Renal pelvis (tissue), 4 donors: ENCODE data around the gene IPO11. TPM values are rescaled to one million over a fixed set of nuclear protein-coding genes. Genes with fewer than 3 reads are reported as not detected.
"Not testable (repeated sequence)": the region's sequence is repeated elsewhere in the genome, so short reads cannot be mapped to it uniquely, and the experiment has no call there.

Experiments used
- DNase-seq: peaks from one replicate; pipeline ENCODE4 v3.0.0-alpha.2; 2013
- polyA plus RNA-seq, 3 donors: library from polyadenylated mRNA; unstranded; fragments of 120-200 nt; gene quantifications; one replicate each; pipeline ENCODE4 v1.2.1, GENCODE V29; 2013; ENCODE audit not compliant: insufficient read length in 3 of 3

Gene IPO11
- polyA plus RNA-seq, 3 donors: 34.2 to 35.4 (median 34.9) TPM

DNA sequence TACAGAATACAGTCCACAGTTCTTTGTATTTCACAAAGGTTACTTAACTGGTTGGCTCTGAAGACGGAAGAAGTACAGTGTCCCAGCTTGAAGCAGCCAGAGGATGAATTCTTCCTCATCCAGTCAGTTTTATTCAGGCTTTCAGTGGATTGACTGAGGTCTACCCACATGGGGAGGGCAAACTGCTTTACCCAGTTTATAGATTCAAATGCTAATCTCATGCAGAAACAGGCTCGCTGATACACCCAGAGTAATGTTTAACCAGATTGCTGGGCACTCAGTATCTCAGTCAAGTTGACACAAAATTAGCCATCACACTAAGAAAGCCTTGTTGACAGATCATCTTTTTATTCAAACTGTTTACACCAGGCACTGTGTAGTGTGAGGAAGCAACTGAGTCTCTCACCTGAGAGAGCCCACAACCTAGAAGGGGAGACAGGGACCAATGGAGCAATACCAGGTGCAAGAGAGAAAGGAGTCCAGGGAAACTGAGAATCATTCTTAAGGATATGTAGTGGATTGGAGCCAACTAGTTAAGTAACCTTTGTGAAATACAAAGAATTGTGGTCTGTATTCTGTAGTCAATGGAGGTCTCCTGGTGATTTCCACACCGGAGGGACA is 181.9 kb downstream of the IPO11 start:
- DNase-seq: no peak

DNA sequence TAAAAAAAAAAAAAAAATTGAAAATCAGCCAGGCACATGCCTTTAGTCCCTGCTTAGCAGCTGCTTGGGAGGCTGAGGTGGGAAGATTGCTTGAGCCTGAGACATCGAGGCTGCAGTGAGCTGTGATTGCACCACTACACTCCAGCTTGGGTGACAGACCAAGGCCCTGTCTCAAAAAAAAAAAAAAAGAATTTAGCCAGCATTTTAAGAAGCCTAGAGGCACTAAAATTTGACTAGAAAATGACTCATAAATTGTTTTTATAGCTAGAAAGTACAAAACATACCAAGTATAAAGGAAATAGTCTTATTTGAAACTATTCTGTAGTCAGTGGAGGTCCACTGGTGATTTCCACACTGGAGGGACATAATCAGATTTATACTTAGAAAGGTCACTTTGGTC is 183.5 kb downstream of the IPO11 start:
- DNase-seq: no peak

- no peak for DNase-seq
Observed at GRCh38 chr5:62596691-62597090, 184.1 kb downstream of the IPO11 start.

GRCh38 chr5:62597314-62597713 is 184.8 kb downstream of the IPO11 start:
- DNase-seq: no peak

DNA sequence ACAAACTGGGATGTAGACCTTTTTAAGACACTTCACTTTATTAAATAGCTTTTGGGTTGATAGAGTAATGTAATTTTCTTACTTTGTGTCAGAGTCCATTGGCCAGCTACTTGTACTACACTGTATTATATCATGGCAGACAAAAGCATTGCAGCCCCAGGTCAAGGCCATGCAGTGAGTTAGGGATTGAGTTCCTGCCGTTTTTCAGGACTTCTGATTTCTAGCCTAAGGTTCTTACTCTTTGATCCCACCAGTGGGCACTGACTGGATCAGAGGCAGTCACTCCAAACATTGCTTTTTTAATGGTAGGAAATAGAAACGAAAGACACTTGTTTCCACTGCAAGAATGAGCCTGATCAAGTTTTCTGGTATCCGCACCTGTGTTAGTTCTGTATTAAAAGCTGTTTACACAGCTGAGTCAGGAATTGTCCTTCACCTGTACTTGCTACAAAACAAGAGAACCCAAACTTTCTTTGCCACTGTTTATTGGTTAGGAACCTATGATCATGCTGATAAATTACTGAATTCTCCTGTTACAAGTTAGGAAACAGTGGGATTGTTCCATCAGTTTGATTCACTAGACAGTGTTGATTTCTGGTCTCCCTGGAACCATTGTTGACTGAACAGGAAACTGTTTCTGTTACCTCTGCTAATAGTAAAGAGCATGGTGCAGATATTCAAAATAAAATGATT is 188.1 kb downstream of the IPO11 start:
- no peak for DNase-seq

DNA sequence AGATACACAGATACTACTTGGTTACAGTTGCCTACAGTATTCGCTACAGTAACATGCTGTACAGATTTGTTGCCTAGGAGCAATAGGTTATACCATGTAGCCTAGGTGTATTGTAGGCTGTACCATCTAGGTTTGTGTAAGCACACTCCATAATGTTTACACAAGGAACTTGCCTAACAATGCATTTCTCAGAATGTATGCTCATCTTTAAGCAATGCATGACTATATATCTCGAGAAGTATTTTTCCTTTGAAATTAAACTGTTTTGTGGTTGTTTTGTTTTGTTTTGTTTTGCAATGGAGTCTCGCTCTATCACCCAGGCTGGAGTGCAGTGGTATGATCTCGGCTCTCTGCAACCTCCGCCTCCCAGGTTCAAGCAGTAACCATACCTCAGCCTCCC is 191.4 kb downstream of the IPO11 start:
- DNase-seq: no peak

DNA sequence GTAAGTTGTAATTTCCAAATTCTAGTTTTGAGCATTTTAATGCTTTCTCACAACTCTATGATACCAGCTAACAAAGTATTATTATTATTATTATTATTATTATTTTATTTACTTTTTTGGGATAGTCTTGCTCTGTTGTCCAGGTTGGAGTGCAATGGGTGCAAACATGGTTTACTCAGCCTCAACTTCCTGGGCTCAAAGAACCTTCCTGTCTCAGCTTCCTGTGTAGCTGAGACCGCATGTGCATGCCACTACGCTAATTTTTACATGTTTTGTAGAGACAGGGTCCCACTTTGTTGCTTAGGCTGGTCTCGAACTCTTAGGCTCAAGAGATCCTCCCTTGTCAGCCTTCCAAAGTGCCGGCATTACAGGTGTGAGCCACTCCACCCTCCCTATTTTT is 193.1 kb downstream of the IPO11 start:
- DNase-seq: no peak

- no peak for DNase-seq
Observed at GRCh38 chr5:62606878-62607277, 194.3 kb downstream of the IPO11 start.

- DNase-seq: no peak
Observed at GRCh38 chr5:62607615-62608014, 195.1 kb downstream of the IPO11 start.

DNA sequence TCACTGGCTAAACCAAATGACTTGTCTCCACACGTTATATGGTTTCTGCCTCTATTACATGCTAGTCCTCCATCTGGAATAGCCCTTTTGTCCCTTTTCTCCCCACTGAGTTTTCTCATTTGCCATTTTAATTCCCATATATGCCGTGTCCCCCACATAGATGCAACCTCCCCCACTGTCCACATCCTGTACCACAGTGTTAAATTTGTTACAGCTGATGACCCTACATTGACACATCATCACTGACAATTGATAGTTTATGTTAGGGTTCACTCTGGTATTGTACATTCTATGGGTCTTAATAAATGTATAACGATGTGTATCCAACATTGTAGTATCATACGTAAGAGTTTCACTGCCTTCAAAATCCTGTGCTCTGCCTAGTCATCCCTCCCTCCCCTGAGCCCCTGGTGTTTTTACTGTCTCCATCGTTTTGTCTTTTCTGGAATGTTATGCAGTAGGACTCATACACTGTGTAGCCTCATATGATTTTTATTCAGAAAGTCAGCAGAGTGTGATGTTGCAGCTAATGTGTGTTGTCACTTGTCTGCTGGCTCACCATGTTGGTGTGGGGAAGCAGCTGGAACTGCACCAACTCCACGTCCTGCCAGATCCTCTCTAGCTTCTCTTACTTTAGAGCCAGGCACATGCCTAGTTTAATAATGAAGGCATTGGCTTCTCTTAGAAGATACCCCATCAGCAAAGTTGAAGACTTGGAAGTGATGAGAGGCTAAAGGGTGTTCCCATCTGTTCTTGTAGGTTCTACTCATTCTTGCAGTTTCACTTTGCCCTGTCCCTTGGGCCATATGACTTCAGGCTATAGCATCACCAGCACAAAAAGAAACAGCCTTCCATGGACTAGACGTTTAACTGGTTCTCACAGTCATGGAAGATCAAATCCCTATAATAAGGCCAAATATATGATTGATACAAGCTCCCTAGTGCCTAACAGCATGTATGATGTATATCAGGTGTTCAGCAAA is 196.3 kb downstream of the IPO11 start:
- no peak for DNase-seq

- DNase-seq: no peak
Observed at GRCh38 chr5:62614355-62614754, 201.8 kb downstream of the IPO11 start.

GRCh38 chr5:62616615-62617277 is 204.2 kb downstream of the IPO11 start:
- no peak for DNase-seq

GRCh38 chr5:62617943-62618342 is 205.4 kb downstream of the IPO11 start:
- no peak for DNase-seq

DNA sequence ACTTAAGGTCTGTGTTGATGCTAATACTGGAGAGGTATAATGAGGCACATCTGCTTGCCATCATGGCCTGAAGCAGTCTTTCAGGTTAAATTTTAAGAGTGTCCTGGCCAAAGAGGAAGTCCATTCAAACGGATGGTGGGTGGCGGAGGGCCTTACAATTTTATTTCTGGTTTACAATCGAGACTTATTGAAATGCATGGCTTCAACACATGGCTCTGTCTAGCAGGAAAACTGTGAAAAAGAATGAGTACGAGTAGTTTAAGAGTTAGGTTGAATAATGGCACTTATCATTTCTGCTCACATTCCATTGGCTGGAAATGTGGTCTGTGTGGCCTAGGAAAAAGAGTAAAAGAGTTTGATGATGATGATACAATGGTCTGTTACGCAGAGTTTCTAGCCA is 208.2 kb downstream of the IPO11 start:
- DNase-seq: no peak

DNA sequence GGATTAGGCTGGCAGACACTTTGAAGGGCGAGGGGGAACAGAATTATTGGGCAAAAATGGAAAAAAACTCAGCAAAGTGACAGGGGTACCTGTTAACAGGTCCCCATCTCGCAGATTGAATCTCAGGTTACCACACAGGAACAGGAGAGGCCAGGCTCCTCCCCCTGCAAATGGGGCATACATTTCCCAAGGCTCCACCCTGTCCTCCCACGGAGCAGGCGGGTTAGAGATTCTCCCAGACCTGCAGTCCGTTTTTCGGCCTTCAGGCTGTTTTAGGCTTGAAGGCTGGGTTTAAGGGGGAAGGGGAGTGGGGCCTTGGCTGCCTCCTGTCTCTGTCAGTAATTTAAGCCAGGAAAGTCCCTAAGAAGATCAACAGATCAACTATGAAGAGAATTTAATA is 208.7 kb downstream of the IPO11 start:
- peak; percentile 17 for DNase-seq

DNA sequence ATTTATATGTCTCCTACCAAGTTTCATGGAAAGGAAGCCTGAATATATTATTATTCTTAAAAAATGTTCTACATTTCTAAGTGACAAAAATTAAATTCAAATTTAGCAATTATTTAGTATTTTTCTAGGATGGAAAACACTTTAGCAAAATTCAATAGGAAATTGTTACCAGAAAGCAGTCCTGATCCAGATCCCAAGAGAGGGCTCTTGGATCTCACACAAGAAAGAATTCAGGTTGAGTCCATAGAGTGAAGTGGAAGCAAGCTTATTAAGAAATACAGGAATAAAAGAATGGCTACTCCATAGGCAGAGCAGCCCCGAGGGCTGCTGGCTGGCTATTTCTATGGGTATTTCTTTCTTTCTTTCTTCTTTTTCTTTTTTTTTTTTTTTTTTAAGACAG is 210.7 kb downstream of the IPO11 start:
- DNase-seq: no peak

DNA sequence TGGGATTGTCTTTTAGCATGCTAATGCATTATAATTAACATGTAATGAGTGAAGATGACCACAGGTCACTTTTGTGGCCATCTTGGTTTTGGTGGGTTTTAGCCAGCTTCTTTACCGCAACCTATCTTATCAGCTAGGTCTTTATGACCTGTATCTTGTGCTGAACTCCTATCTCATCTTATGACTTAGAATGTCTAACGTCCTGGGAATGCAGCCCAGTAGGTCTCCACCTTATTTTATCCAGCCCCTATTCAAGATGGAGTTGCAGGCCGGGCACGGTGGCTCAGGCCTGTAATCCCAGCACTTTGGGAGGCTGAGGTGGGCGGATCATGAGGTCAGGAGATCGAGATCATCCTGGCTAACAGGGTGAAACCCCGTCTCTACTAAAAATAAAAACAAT is 211.9 kb downstream of the IPO11 start:
- DNase-seq: not testable (repeated sequence)

GRCh38 chr5:62626534-62626933 is 214.0 kb downstream of the IPO11 start:
- no peak for DNase-seq

GRCh38 chr5:62627121-62627520 is 214.6 kb downstream of the IPO11 start:
- DNase-seq: no peak

DNA sequence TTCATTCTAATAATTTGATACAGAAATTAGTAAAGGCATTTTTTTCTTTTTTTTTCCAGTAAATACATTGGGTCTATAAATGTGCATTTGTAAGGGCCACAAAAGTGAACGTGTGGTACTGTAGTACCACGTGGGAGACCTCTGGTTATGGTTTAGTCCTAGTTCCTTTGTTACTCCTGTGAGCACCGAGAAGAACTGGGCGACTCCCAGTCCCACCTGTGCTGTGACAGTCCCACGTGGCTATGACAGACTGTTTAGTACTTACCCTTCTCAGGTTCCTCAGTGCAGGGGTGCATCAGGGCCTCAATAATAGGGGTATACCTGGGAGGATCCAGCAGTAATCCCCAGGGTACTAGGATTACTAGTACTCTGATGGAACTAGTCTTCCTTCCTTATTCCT is 215.3 kb downstream of the IPO11 start:
- DNase-seq: no peak

GRCh38 chr5:62631909-62632580 is 219.5 kb downstream of the IPO11 start:
- DNase-seq: no peak

DNA sequence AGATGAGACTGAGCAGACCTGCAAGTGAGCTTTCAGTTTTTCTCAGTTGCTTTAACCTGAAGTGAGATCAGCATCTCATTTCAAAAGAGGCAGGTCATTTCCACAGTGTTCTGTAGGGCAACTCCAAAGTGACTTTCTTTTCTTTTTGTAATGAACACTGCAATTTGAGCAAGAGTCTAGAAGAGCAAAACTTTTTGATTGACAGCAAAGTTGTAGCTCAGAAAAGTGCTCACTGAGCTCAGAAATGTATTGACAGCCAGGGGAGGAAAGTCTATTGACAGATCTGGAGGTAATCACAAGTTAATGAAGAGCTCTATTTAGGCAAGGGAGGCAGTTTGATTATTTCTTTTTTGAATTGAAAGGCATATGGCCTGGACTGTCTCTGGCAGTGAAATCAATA is 220.7 kb downstream of the IPO11 start:
- no peak for DNase-seq
